ENCODE results near the gene KIFBP.

Gene KIFBP

GRCh38 chr10:69042838-69043237 lies 54.2 kb downstream of the KIFBP start:
- no peak overlapping the region for H3K4me3 ChIP-seq (replicated peaks; ENCODE audit: low read depth, low read length)
- TF ChIP-seq CTCF (IDR thresholded peaks at IDR 0.05; ENCODE audit: low read length, missing control alignments): no peak
- DNase-seq (ENCODE audit: low read depth): no peak

GRCh38 chr10:69043931-69044531 lies 55.4 kb downstream of the KIFBP start:
- H3K4me3 ChIP-seq (replicated peaks; ENCODE audit: low read depth, low read length): no peak overlapping the region
- DNase-seq (ENCODE audit: low read depth): no peak
- no peak for TF ChIP-seq CTCF (IDR thresholded peaks at IDR 0.05; ENCODE audit: low read length, missing control alignments)

- TF ChIP-seq CTCF (IDR thresholded peaks at IDR 0.05; ENCODE audit: low read length, missing control alignments): no peak
- no peak for DNase-seq (ENCODE audit: low read depth)
- H3K4me3 ChIP-seq (replicated peaks; ENCODE audit: low read depth, low read length): no peak overlapping the region
Measured at GRCh38 chr10:69044546-69044945, 55.9 kb downstream of the KIFBP start.

- no peak overlapping the region for H3K4me3 ChIP-seq (replicated peaks; ENCODE audit: low read depth, low read length)
- no peak for TF ChIP-seq CTCF (IDR thresholded peaks at IDR 0.05; ENCODE audit: low read length, missing control alignments)
- DNase-seq (ENCODE audit: low read depth): peak; percentile 84
Measured at GRCh38 chr10:69045441-69046300, 57.1 kb downstream of the KIFBP start.

- H3K4me3 ChIP-seq (replicated peaks; ENCODE audit: low read depth, low read length): no peak overlapping the region
- DNase-seq (ENCODE audit: low read depth): no peak
- TF ChIP-seq CTCF (IDR thresholded peaks at IDR 0.05; ENCODE audit: low read length, missing control alignments): no peak
Measured at GRCh38 chr10:69047111-69047832, 58.7 kb downstream of the KIFBP start.

- H3K4me3 ChIP-seq (replicated peaks; ENCODE audit: low read depth, low read length): no peak overlapping the region
- no peak for DNase-seq (ENCODE audit: low read depth)
- no peak for TF ChIP-seq CTCF (IDR thresholded peaks at IDR 0.05; ENCODE audit: low read length, missing control alignments)
Measured at GRCh38 chr10:69048103-69048502, 59.5 kb downstream of the KIFBP start.

Measured in fibroblast of pulmonary artery (primary cell).